ENCODE measurements around the gene SLC25A21.

The SLC25A21 gene

DNA sequence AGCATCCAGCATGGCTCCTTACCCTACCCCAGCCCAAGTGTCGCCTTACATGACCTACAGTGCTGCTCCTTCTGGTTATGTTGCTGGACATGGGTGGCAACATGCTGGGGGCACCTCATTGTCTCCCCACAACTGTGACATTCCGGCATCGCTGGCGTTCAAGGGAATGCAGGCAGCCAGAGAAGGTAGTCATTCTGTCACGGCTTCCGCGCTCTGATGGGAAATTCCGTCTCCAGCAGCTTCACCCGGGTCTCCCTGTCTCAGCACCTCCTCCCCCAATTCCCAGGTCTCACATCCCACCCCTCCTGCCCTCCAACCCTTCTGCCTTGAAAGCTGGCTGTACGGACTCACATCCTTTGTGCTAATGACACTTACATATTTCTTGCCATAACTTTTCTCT is 496.2 kb downstream of the SLC25A21 start:
- Histone ChIP-seq H3K4me1 (ENCODE audit: control insufficient read depth in 1 of 2, insufficient read depth in 2 of 2, low read length in 2 of 2) (no peaks in the 10 kb centered on the region), H3K23ac (ENCODE audit: low read length) (no peak overlapping the region), H4K91ac (ENCODE audit: low read depth, low read length) (no peak overlapping the region), H3K18ac (ENCODE audit: low read length) (no peak overlapping the region), H3K27me3 (ENCODE audit: insufficient read depth, low read length) (no peaks in the 10 kb centered on the region), H2BK5ac (ENCODE audit: low read depth, low read length, poor library complexity) (no peak overlapping the region), H3K79me2 (ENCODE audit: control insufficient read depth, insufficient read depth, low read length, poor library complexity) (no peaks in the 10 kb centered on the region), H4K12ac (ENCODE audit: low read depth, low read length) (no peak overlapping the region), H2AFZ (ENCODE audit: insufficient read depth, low read length, poor library complexity) (no peak overlapping the region), H3K9me3 (ENCODE audit: insufficient read depth, low read depth, low read length) (no peaks in the 10 kb centered on the region), H3K27ac (ENCODE audit: low read depth, low read length) (no peak overlapping the region), H3K14ac (ENCODE audit: low read length) (no peak overlapping the region), H3K4ac (ENCODE audit: low read depth, low read length) (no peak overlapping the region), H3K4me3 (ENCODE audit: low read depth, low read length) (no peak overlapping the region), H2AK5ac (ENCODE audit: low read length) (no peak overlapping the region), H3K9ac (ENCODE audit: low read length) (no peak overlapping the region), H3K36me3 (ENCODE audit: control insufficient read depth in 1 of 2, insufficient read depth in 2 of 2, low read length in 2 of 2) (no peaks in the 10 kb centered on the region), H4K8ac (ENCODE audit: low read depth, low read length) (no peak overlapping the region), H3K79me1 (ENCODE audit: low read length) (no peaks in the 10 kb centered on the region), H2BK12ac (ENCODE audit: low read length) (no peak overlapping the region), H2BK120ac (ENCODE audit: insufficient read depth, low read length, poor library complexity) (no peak overlapping the region), H3K4me2 (ENCODE audit: low read length) (no peak overlapping the region)
- no CpG with 5 or more reads among the region's 10 CpGs for WGBS (ENCODE audit: extremely low coverage, insufficient coverage, insufficient read length)
- no peak for DNase-seq

DNA sequence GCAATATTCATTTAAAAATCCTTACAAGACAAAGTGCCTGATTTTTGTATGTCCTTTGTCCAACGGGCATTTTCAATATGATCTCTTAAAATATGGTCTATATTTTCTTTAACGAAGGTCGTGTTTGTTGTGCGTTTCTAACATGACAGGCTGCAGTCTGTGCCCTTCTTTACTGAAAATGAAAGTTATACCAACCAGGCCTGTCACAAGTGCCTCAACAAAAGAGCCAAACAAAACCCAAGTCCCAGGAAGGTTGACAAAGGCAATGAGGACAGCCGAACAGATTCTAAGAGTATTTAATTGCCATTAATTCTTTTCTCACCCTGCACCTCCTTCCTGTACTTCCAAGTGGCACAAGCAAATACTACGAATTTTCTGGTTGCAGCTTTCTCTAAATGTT is 496.8 kb downstream of the SLC25A21 start:
- Histone ChIP-seq H3K9me3 (ENCODE audit: insufficient read depth, low read depth, low read length) (no peaks in the 10 kb centered on the region), H2AFZ (ENCODE audit: insufficient read depth, low read length, poor library complexity) (no peak overlapping the region), H3K4me3 (ENCODE audit: low read depth, low read length) (no peak overlapping the region), H4K12ac (ENCODE audit: low read depth, low read length) (no peak overlapping the region), H3K23ac (ENCODE audit: low read length) (no peak overlapping the region), H3K27ac (ENCODE audit: low read depth, low read length) (no peak overlapping the region), H2BK12ac (ENCODE audit: low read length) (no peak overlapping the region), H3K4ac (ENCODE audit: low read depth, low read length) (no peak overlapping the region), H3K36me3 (ENCODE audit: control insufficient read depth in 1 of 2, insufficient read depth in 2 of 2, low read length in 2 of 2) (no peaks in the 10 kb centered on the region), H4K8ac (ENCODE audit: low read depth, low read length) (no peak overlapping the region), H3K79me2 (ENCODE audit: control insufficient read depth, insufficient read depth, low read length, poor library complexity) (no peaks in the 10 kb centered on the region), H3K4me2 (ENCODE audit: low read length) (no peak overlapping the region), H3K18ac (ENCODE audit: low read length) (no peak overlapping the region), H4K91ac (ENCODE audit: low read depth, low read length) (no peak overlapping the region), H3K14ac (ENCODE audit: low read length) (no peak overlapping the region), H3K27me3 (ENCODE audit: insufficient read depth, low read length) (no peaks in the 10 kb centered on the region), H2AK5ac (ENCODE audit: low read length) (no peak overlapping the region), H2BK120ac (ENCODE audit: insufficient read depth, low read length, poor library complexity) (no peak overlapping the region), H3K9ac (ENCODE audit: low read length) (no peak overlapping the region), H3K79me1 (ENCODE audit: low read length) (no peaks in the 10 kb centered on the region), H3K4me1 (ENCODE audit: control insufficient read depth in 1 of 2, insufficient read depth in 2 of 2, low read length in 2 of 2) (no peaks in the 10 kb centered on the region), H2BK5ac (ENCODE audit: low read depth, low read length, poor library complexity) (no peak overlapping the region)
- no peak for DNase-seq
- WGBS (ENCODE audit: extremely low coverage, insufficient coverage, insufficient read length) = no CpG with 5 or more reads among the region's 6 CpGs

GRCh38 chr14:36674659-36675058 is 497.7 kb downstream of the SLC25A21 start:
- H3K23ac ChIP-seq (ENCODE audit: low read length) = no peak overlapping the region
- no peak for DNase-seq
- no peak overlapping the region for H3K18ac ChIP-seq (ENCODE audit: low read length)
- H3K36me3 ChIP-seq (ENCODE audit: control insufficient read depth in 1 of 2, insufficient read depth in 2 of 2, low read length in 2 of 2) = no peaks in the 10 kb centered on the region
- H2BK12ac ChIP-seq (ENCODE audit: low read length) = no peak overlapping the region
- H3K14ac ChIP-seq (ENCODE audit: low read length) = no peak overlapping the region
- H3K27ac ChIP-seq (ENCODE audit: low read depth, low read length) = no peak overlapping the region
- H3K4me1 ChIP-seq (ENCODE audit: control insufficient read depth in 1 of 2, insufficient read depth in 2 of 2, low read length in 2 of 2) = no peaks in the 10 kb centered on the region
- no peak overlapping the region for H2AK5ac ChIP-seq (ENCODE audit: low read length)
- no peak overlapping the region for H3K4me2 ChIP-seq (ENCODE audit: low read length)
- H3K9me3 ChIP-seq (ENCODE audit: insufficient read depth, low read depth, low read length) = no peaks in the 10 kb centered on the region
- H2BK5ac ChIP-seq (ENCODE audit: low read depth, low read length, poor library complexity) = no peak overlapping the region
- H3K9ac ChIP-seq (ENCODE audit: low read length) = no peak overlapping the region
- H3K27me3 ChIP-seq (ENCODE audit: insufficient read depth, low read length) = no peaks in the 10 kb centered on the region
- H2BK120ac ChIP-seq (ENCODE audit: insufficient read depth, low read length, poor library complexity) = no peak overlapping the region
- H2AFZ ChIP-seq (ENCODE audit: insufficient read depth, low read length, poor library complexity) = no peak overlapping the region
- H3K4me3 ChIP-seq (ENCODE audit: low read depth, low read length) = no peak overlapping the region
- no peak overlapping the region for H3K4ac ChIP-seq (ENCODE audit: low read depth, low read length)
- H4K8ac ChIP-seq (ENCODE audit: low read depth, low read length) = no peak overlapping the region
- no peak overlapping the region for H4K12ac ChIP-seq (ENCODE audit: low read depth, low read length)
- no peaks in the 10 kb centered on the region for H3K79me1 ChIP-seq (ENCODE audit: low read length)
- no peak overlapping the region for H4K91ac ChIP-seq (ENCODE audit: low read depth, low read length)
- no peaks in the 10 kb centered on the region for H3K79me2 ChIP-seq (ENCODE audit: control insufficient read depth, insufficient read depth, low read length, poor library complexity)
- WGBS (ENCODE audit: extremely low coverage, insufficient coverage, insufficient read length) = no CpG with 5 or more reads among the region's 3 CpGs

GRCh38 chr14:36672095-36672494 is 500.3 kb downstream of the SLC25A21 start:
- Histone ChIP-seq H3K4me1 (ENCODE audit: control insufficient read depth in 1 of 2, insufficient read depth in 2 of 2, low read length in 2 of 2) (no peaks in the 10 kb centered on the region), H4K91ac (ENCODE audit: low read depth, low read length) (no peak overlapping the region), H4K8ac (ENCODE audit: low read depth, low read length) (no peak overlapping the region), H3K9ac (ENCODE audit: low read length) (no peak overlapping the region), H3K4me3 (ENCODE audit: low read depth, low read length) (no peak overlapping the region), H2BK5ac (ENCODE audit: low read depth, low read length, poor library complexity) (no peak overlapping the region), H3K4me2 (ENCODE audit: low read length) (no peak overlapping the region), H3K9me3 (ENCODE audit: insufficient read depth, low read depth, low read length) (no peaks in the 10 kb centered on the region), H3K23ac (ENCODE audit: low read length) (no peak overlapping the region), H4K12ac (ENCODE audit: low read depth, low read length) (no peak overlapping the region), H3K27ac (ENCODE audit: low read depth, low read length) (no peak overlapping the region), H3K4ac (ENCODE audit: low read depth, low read length) (no peak overlapping the region), H2BK120ac (ENCODE audit: insufficient read depth, low read length, poor library complexity) (no peak overlapping the region), H3K79me2 (ENCODE audit: control insufficient read depth, insufficient read depth, low read length, poor library complexity) (no peaks in the 10 kb centered on the region), H2AFZ (ENCODE audit: insufficient read depth, low read length, poor library complexity) (no peak overlapping the region), H3K79me1 (ENCODE audit: low read length) (no peaks in the 10 kb centered on the region), H2AK5ac (ENCODE audit: low read length) (no peak overlapping the region), H3K14ac (ENCODE audit: low read length) (no peak overlapping the region), H3K27me3 (ENCODE audit: insufficient read depth, low read length) (peaks cover 2% of the 10 kb centered on the region), H3K36me3 (ENCODE audit: control insufficient read depth in 1 of 2, insufficient read depth in 2 of 2, low read length in 2 of 2) (no peaks in the 10 kb centered on the region), H2BK12ac (ENCODE audit: low read length) (no peak overlapping the region), H3K18ac (ENCODE audit: low read length) (no peak overlapping the region)
- no CpG with 5 or more reads among the region's 4 CpGs for WGBS (ENCODE audit: extremely low coverage, insufficient coverage, insufficient read length)
- DNase-seq = no peak
